Skeletal muscle tissue (tissue), 4 donors: ENCODE results near the gene KLHL35. TPM values are rescaled to one million over a fixed set of nuclear protein-coding genes. Genes with fewer than 3 reads are reported as not detected.

ENCODE experiments used
- H3K27ac ChIP-seq: one replicate; pipeline ENCODE4 v1.7.0; 2013; ENCODE audit warnings: mild to moderate bottlenecking, low read depth, low read length, inconsistent platforms
- H3K27me3 ChIP-seq, 3 donors: one replicate each; pipeline ENCODE4 v1.7.0; 2013; ENCODE audit warnings: low read length in 3 of 3; ENCODE audit not compliant: control insufficient read depth in 3 of 3, insufficient read depth in 3 of 3
- H3K36me3 ChIP-seq, 3 donors: one replicate each; pipeline ENCODE4 v1.7.0; 2013; ENCODE audit warnings: low read length in 3 of 3; ENCODE audit not compliant: control insufficient read depth in 3 of 3, insufficient read depth in 3 of 3
- H3K4me1 ChIP-seq, 3 donors: one replicate each; pipeline ENCODE4 v1.7.0; 2013; ENCODE audit warnings: low read length in 3 of 3, mild to moderate bottlenecking in 3 of 3; ENCODE audit not compliant: control insufficient read depth in 3 of 3, insufficient read depth in 3 of 3
- H3K4me3 ChIP-seq, 3 donors: one replicate each; pipeline ENCODE4 v1.7.0; 2013; ENCODE audit warnings: low read length in 3 of 3
- H3K9ac ChIP-seq, 3 donors: one replicate each; pipeline ENCODE4 v1.7.0; 2013; ENCODE audit warnings: low read length in 3 of 3, mild to moderate bottlenecking in 3 of 3, moderate library complexity in 2 of 3, low read depth in 1 of 3
- H3K9me3 ChIP-seq, 3 donors: one replicate each; pipeline ENCODE4 v1.7.0; 2013; ENCODE audit warnings: low read length in 3 of 3; ENCODE audit not compliant: control insufficient read depth in 3 of 3
- total RNA-seq: library from RNA; depleted of rRNA; stranded (reverse); fragments of >200 nt; gene quantifications from one replicate; pipeline ENCODE4 v1.2.3, GENCODE V29; 2014
- donor health status: Osteomylitis.

Gene KLHL35
- total RNA-seq, 1 donor from 2014 or later = 4.7 TPM

DNA sequence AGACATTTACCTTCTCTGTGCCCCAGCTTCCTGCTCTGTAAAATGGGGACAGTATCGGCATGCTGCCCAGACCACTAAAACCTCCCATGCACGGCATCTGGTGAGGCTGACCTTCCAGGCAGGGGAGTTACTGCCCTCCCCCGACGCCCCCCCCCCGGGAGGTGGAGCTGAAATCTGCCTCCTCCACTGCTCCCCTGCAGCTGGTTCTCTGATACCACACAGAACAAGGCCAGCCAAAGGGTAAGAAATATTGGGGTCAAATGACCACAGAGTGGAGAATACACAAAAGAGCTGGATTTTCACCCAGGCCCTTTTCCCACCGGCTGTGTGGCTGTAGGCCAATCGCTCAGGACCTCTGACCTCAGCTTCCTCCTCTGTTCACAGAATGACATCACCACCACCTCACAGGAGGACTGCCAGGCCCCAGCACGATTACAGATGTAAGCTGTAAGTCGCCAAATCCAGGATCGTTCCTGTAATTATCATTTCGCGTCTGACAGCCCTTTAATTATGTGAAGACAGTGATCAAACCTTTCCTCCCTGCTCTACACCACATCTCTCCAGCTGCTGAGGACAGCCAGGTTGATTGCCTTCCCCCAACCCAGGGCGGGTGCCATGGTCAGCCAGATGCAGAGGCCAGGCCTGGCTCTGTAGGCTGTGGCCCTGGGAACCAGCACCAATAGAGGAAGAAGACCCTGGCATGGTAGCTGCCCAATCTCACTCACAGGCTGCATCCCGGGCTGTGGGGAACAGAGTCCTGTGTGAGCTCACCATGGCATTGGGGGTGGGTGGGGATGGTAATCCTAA lies 35.7 kb upstream of the KLHL35 start:
- Histone ChIP-seq H3K27me3 (no peaks in the 10 kb centered on the region), H3K4me3 (peak overlapping the region in 1 of 3 donors; percentile 28), H3K9me3 (no peaks in the 10 kb centered on the region), H3K9ac (peak overlapping the region in 1 of 3 donors; percentile 25), H3K36me3 (peaks cover 0 to 2% (median 0%) of the 10 kb centered on the region in 3 donors), H3K4me1 (peaks cover 18 to 24% (median 23%) of the 10 kb centered on the region in 3 donors), H3K27ac (no peak overlapping the region)

- no peak overlapping the region for H3K27ac ChIP-seq
- no peak overlapping the region for H3K4me3 ChIP-seq
These were observed 34.9 kb upstream of the KLHL35 start for GRCh38 chr11:75467881-75468280.

DNA sequence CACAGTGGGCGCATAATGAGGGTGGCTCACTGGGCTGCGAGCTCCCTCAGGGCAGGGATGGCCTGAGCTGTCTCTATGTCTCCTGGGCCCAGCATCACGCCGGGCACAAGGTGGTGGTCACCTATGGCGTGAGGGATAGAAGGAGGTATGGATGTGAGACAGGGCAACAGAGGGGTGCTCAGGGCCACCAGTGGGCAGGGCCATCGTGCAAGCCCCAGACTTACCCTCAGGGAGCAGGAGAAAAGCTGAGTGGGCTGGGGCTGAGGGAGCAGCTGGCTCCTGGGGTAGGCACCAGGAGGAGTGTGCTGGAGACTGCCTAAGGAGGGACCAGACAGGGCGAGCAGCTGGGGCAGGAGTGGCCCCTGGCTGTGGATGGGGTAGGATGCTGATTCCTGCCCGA lies 34.3 kb upstream of the KLHL35 start:
- H3K9me3 ChIP-seq = no peaks in the 10 kb centered on the region
- H3K4me3 ChIP-seq = no peak overlapping the region
- H3K27ac ChIP-seq = no peak overlapping the region
- H3K4me1 ChIP-seq = peaks cover 18 to 23% (median 22%) of the 10 kb centered on the region in 3 donors
- no peaks in the 10 kb centered on the region for H3K36me3 ChIP-seq
- H3K27me3 ChIP-seq = no peaks in the 10 kb centered on the region
- peak overlapping the region in 1 of 3 donors; percentile 33 for H3K9ac ChIP-seq

More at GRCh38 chr11:75467881-75468280, 34.9 kb upstream of the KLHL35 start:
- no peaks in the 10 kb centered on the region for H3K27me3 ChIP-seq
- H3K4me1 ChIP-seq = peaks cover 18 to 24% (median 23%) of the 10 kb centered on the region in 3 donors
- peak overlapping the region in 1 of 3 donors; percentile 8 for H3K9ac ChIP-seq
- H3K9me3 ChIP-seq = no peaks in the 10 kb centered on the region
- no peaks in the 10 kb centered on the region for H3K36me3 ChIP-seq

- Histone ChIP-seq H3K27ac (no peak overlapping the region), H3K4me1 (peaks cover 18 to 23% (median 22%) of the 10 kb centered on the region in 3 donors), H3K9me3 (no peaks in the 10 kb centered on the region), H3K27me3 (no peaks in the 10 kb centered on the region), H3K4me3 (peak overlapping the region in 1 of 3 donors; percentile 13), H3K36me3 (no peaks in the 10 kb centered on the region), H3K9ac (no peak overlapping the region)
These were observed 32.9 kb upstream of the KLHL35 start for GRCh38 chr11:75465701-75466531.

DNA sequence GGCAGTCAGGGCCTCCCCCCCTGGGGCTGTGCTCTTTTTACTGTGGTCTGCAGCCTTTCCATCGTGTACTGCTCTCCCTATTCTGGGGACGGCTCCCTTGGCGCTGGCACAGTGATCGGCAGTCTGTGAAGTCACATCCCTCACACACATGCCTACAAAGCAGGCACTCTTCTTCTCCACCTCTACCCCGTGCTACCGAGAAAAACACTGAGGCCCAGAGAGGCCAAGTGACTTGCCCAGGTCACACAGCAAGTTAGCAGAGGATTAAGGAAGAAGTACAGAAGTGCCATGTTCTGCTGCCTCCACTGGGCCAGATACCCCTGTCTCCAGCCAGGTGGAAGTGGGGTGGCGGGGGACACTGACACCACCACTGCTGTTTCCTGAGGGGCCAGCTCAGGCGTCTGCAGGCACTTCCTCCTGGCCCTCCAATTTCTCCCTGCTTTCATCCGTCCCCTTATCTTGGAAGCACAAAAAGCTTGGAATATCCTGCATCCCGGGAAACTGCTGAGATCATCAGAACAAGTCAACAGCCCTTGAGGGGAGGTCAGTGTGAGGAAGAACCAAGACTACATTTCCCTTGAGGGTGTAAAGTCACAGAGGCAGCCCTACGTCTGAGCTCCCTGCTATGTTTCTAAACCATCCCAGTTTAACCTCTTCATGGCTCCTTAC lies 30.2 kb upstream of the KLHL35 start:
- Histone ChIP-seq H3K27ac (no peak overlapping the region), H3K9ac (no peak overlapping the region), H3K9me3 (no peaks in the 10 kb centered on the region), H3K4me3 (no peak overlapping the region), H3K36me3 (no peaks in the 10 kb centered on the region), H3K27me3 (no peaks in the 10 kb centered on the region), H3K4me1 (peaks cover 8 to 13% (median 13%) of the 10 kb centered on the region in 3 donors)

- Histone ChIP-seq H3K9ac (no peak overlapping the region), H3K27ac (no peak overlapping the region), H3K36me3 (no peaks in the 10 kb centered on the region), H3K27me3 (no peaks in the 10 kb centered on the region), H3K4me1 (peaks cover 5 to 10% (median 9%) of the 10 kb centered on the region in 3 donors), H3K4me3 (no peak overlapping the region), H3K9me3 (no peaks in the 10 kb centered on the region)
These were observed 29.2 kb upstream of the KLHL35 start for GRCh38 chr11:75462117-75462653.

DNA sequence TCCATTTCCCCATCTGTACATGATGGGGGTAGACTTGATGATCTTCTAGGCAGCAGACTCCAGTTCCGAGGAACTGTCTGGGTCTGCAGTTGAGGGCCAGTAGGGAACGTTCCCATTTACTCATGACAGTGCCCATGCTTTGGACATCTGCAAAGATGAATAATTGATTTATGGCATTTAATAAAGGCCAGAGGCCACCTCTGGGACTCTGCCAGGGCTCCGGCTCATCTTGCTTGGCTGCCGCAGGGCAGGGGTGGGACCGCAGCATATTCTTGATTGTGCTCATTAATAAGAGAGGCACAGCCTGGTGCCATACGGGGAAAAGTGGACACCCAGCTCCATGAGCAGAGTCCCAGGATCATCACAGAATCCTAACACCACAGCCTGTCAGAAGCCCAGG lies 28.1 kb upstream of the KLHL35 start:
- H3K36me3 ChIP-seq = no peaks in the 10 kb centered on the region
- no peaks in the 10 kb centered on the region for H3K9me3 ChIP-seq
- no peak overlapping the region for H3K4me3 ChIP-seq
- no peak overlapping the region for H3K9ac ChIP-seq
- H3K4me1 ChIP-seq = peaks cover 4 to 5% (median 4%) of the 10 kb centered on the region in 3 donors
- no peak overlapping the region for H3K27ac ChIP-seq
- no peaks in the 10 kb centered on the region for H3K27me3 ChIP-seq

DNA sequence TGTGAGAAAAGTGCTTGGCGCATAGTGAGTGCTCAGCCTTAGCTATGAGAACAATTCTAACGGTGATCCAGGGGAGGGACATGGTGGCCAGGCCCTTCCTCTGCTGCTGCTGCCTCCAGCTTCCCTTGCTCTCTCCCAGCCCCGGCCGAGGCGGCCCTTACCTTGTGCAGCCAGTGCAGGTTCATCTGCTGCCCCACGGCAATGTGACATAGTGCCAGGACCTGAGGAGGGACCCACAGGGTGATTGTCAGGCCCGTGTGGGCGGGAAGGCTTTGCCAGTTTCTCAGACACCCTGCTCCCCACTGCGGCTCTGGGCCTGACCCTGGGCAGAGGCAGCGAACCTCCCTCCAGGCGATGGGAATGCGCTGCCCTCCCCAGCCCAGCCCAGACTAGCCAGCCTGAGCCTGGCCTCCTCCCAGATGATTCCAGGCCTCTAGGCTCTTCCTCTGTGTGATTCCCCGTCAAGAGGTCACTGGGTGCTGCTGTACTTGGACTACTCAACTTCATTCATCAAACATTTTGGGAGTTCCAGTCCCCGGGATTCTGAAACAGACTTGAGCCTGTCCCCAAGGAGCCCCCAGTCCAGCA lies 23.7 kb upstream of the KLHL35 start:
- no peaks in the 10 kb centered on the region for H3K9me3 ChIP-seq
- H3K9ac ChIP-seq = no peak overlapping the region
- peaks cover 0 to 9% (median 2%) of the 10 kb centered on the region in 3 donors for H3K4me1 ChIP-seq
- H3K27me3 ChIP-seq = no peaks in the 10 kb centered on the region
- H3K4me3 ChIP-seq = no peak overlapping the region
- no peaks in the 10 kb centered on the region for H3K36me3 ChIP-seq
- H3K27ac ChIP-seq = no peak overlapping the region

GRCh38 chr11:75454987-75455386 lies 22.0 kb upstream of the KLHL35 start:
- Histone ChIP-seq H3K36me3 (no peaks in the 10 kb centered on the region), H3K9me3 (no peaks in the 10 kb centered on the region), H3K4me1 (peaks cover 0 to 9% (median 2%) of the 10 kb centered on the region in 3 donors), H3K9ac (no peak overlapping the region), H3K27ac (no peak overlapping the region), H3K27me3 (no peaks in the 10 kb centered on the region), H3K4me3 (no peak overlapping the region)
